Endothelial cell of umbilical vein (primary cell): ENCODE data around the gene ZNF496. TPM values are rescaled to one million over a fixed set of nuclear protein-coding genes. Genes with fewer than 3 reads are reported as not detected.

Experiments
- BruUV-seq: library from RNA; stranded (reverse); fragments of 400-500 nt; replicated peaks from 2 replicates; lab custom pipeline; 2021; lab: Mats Ljungman, UMichigan
- CTCF ChIA-PET: fragments of 300-600, 350-600 bp; sonication (Branson Sonifier 250); formaldehyde crosslinking; loops from one replicate; lab custom pipeline; 2021; ENCODE audit warnings: antibody characterized with exemption, inconsistent platforms; lab: Charles Lee
- POLR2A ChIA-PET: fragments of 300-600, 350-600 bp; sonication (Branson Sonifier 250); formaldehyde crosslinking; loops from one replicate; lab custom pipeline; 2021; ENCODE audit warnings: antibody characterized with exemption, inconsistent platforms; lab: Charles Lee
- DNase-seq: peaks from one replicate; pipeline ENCODE4 v3.0.0-alpha.2; 2011; ENCODE audit warnings: low read depth, low spot score
- FAIRE-seq: peaks from 2 replicates; lab custom pipeline; 2011; peaks lifted over from hg19 to GRCh38; lab: Jason Lieb, UNC
- H2AFZ ChIP-seq: 2 replicates; pipeline ENCODE4 v1.6.0; 2012; ENCODE audit warnings: low read depth, low read length, control low read depth, inconsistent platforms
- H3K27ac ChIP-seq: 2 replicates; pipeline ENCODE4 v1.5.1; 2011; ENCODE audit warnings: low read depth, mild to moderate bottlenecking, control low read depth, low read length, moderate library complexity; ENCODE audit not compliant: insufficient read depth
- H3K27me3 ChIP-seq, 2 experiments: 2 replicates each; pipeline versions ENCODE4 v1.6.0 to v1.6.1; 2011; ENCODE audit warnings: low read length in 2 of 2, mixed read lengths in 1 of 2; ENCODE audit not compliant: control insufficient read depth in 2 of 2, insufficient read depth in 2 of 2
- H3K36me3 ChIP-seq, 2 experiments: 2 replicates in 1 of 2; 3 replicates in 1 of 2; pipeline ENCODE4 v1.5.1; 2011; ENCODE audit warnings: low read length in 2 of 2, mild to moderate bottlenecking in 1 of 2, moderate library complexity in 1 of 2; ENCODE audit not compliant: control insufficient read depth in 2 of 2, insufficient read depth in 2 of 2; ENCODE audit errors: extremely low read depth in 1 of 2
- H3K4me1 ChIP-seq: 3 replicates; pipeline ENCODE4 v1.5.1; 2011; ENCODE audit warnings: mild to moderate bottlenecking, low read length; ENCODE audit not compliant: control insufficient read depth, insufficient read depth; ENCODE audit errors: extremely low read depth
- H3K4me2 ChIP-seq: 2 replicates; pipeline ENCODE4 v1.6.1; 2011; ENCODE audit warnings: low read length, control low read depth, mixed read lengths; ENCODE audit not compliant: insufficient read depth
- H3K4me3 ChIP-seq, 3 experiments: fragments of 200-600 bp in 1 of 3; sonication (generic), shearing (Covaris generic) in 1 of 3; replicated peaks in 1 of 3; 2 replicates each; pipeline ENCODE4 v1.5.1; 2011 to 2016; ENCODE audit warnings: control low read depth in 3 of 3, low read length in 3 of 3, mild to moderate bottlenecking in 2 of 3, inconsistent platforms in 1 of 3, low read depth in 1 of 3, moderate library complexity in 1 of 3; ENCODE audit not compliant: insufficient read depth in 1 of 3
- H3K79me2 ChIP-seq: 2 replicates; pipeline ENCODE4 v1.6.0; 2012; ENCODE audit warnings: low read length, inconsistent platforms; ENCODE audit not compliant: control insufficient read depth, insufficient read depth
- H3K9ac ChIP-seq: replicated peaks from 2 replicates; pipeline ENCODE3; 2011; ENCODE audit warnings: low read length, control low read depth; ENCODE audit not compliant: insufficient read depth; ENCODE audit errors: extremely low read depth
- H3K9me1 ChIP-seq: replicated peaks from 3 replicates; pipeline ENCODE4 v1.6.0; 2011; ENCODE audit warnings: mild to moderate bottlenecking, low read length; ENCODE audit not compliant: control insufficient read depth, insufficient read depth; ENCODE audit errors: extremely low read depth
- H3K9me3 ChIP-seq: replicated peaks from 2 replicates; pipeline ENCODE4 v1.5.1; 2012; ENCODE audit warnings: low read length, inconsistent platforms; ENCODE audit not compliant: control insufficient read depth, insufficient read depth
- H4K20me1 ChIP-seq: replicated peaks from 2 replicates; pipeline ENCODE3; 2011; ENCODE audit warnings: mild to moderate bottlenecking, low read length; ENCODE audit not compliant: control insufficient read depth, insufficient read depth; ENCODE audit errors: extremely low read depth
- EZH2 ChIP-seq: IDR thresholded peaks from 2 replicates; pipeline ENCODE4 v1.6.1; 2012; ENCODE audit warnings: borderline replicate concordance, low read depth, mild to moderate bottlenecking, moderate library complexity, low read length, inconsistent platforms; ENCODE audit not compliant: severe bottlenecking
- FOS ChIP-seq: IDR thresholded peaks from 2 replicates; pipeline ENCODE4 v1.6.1; 2011; ENCODE audit warnings: mild to moderate bottlenecking, low read length, moderate library complexity, borderline replicate concordance; ENCODE audit not compliant: insufficient read depth
- JUN ChIP-seq: IDR thresholded peaks from 2 replicates; pipeline ENCODE4 v1.6.1; 2011; ENCODE audit warnings: borderline replicate concordance, low read depth; ENCODE audit not compliant: insufficient read length, insufficient read depth
- POLR2A ChIP-seq: IDR thresholded peaks from 2 replicates; pipeline ENCODE4 v1.6.1; 2012; ENCODE audit warnings: low read depth, mild to moderate bottlenecking, control low read depth, low read length
- POLR2AphosphoS5 ChIP-seq: IDR thresholded peaks from 2 replicates; pipeline ENCODE4 v1.6.1; 2012; ENCODE audit warnings: low read depth, mild to moderate bottlenecking, control low read depth, low read length, moderate library complexity; ENCODE audit not compliant: insufficient read depth
- dilution Hi-C: fragments of 300-500 bp; cut with MboI; formaldehyde crosslinking; loops from one replicate; pipeline ENCODE4 v1.15.0; 2019; ENCODE audit warnings: low sequenced_read_pairs; ENCODE audit not compliant: extremely low pct_ligation_motif_present
- intact Hi-C: fragments of 100-400 bp; cut with micrococcal nuclease; formaldehyde crosslinking; loops from one replicate; pipeline ENCODE4 v1.10.0; 2022
- polyA plus RNA-seq, 4 experiments: library from polyadenylated mRNA; depleted of rRNA in 3 of 4; stranded (reverse) in 3 of 4; unstranded in 1 of 4; fragments of >200 nt; gene quantifications; 2 replicates each; pipeline versions ENCODE4 v1.2.1 to v1.2.3, GENCODE V29; 2011 to 2012; ENCODE audit warnings: missing spikeins in 1 of 4
- total RNA-seq: library from RNA; stranded (reverse); gene quantifications from 2 replicates; pipeline ENCODE4 v1.2.3, GENCODE V29; 2021
- TF ChIP-seq, protein P1 (sequence below), 2 donors: IDR thresholded peaks; 1 replicate in 1 of 2; 2 replicates in 1 of 2; pipeline ENCODE4 v1.5.1; 2011; ENCODE audit warnings: low read length in 2 of 2, mild to moderate bottlenecking in 2 of 2, moderate library complexity in 2 of 2, control low read depth in 1 of 2, inconsistent platforms in 1 of 2, low read depth in 1 of 2; ENCODE audit not compliant: insufficient read depth in 1 of 2; ENCODE audit errors: extremely low read depth in 1 of 2

The ZNF496 gene
- total and polyA plus RNA-seq, 2 donors (not counting 3 experiments of a cell fraction or from before 2014, with no cell fraction given), result 22.4 to 46.0 TPM

DNA sequence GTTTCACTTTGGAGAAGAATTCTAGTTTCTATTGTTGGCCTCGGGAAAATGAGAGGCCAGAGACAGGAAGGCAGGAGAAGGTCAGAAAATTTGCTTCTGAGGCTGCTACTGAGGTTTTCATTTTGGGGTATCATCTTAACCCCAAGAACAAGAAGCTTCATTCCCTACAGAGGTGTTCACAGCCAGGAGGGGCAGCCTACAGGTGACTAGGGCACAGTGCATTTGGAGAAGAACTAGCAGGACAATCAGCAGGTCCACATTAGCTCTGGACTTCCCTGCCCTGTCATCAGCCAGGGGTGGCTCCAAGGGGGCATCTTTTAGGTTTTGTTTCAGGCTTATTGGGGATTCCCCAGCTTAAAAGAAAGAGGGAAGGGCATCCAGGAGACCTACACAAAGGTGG, 12.1 kb upstream of the ZNF496 start:
- no peak overlapping the region for H3K9ac ChIP-seq
- no peak overlapping the region for H2AFZ ChIP-seq
- no peaks in the 10 kb centered on the region for H3K79me2 ChIP-seq
- H3K9me3 ChIP-seq, result no peaks in the 10 kb centered on the region
- ChIA-PET CTCF (no interaction called here), POLR2A (no interaction called here)
- no peak overlapping the region for H3K27ac ChIP-seq
- BruUV-seq, result no TSS peak
- TF ChIP-seq EZH2 (no peak), JUN (no peak), POLR2AphosphoS5 (no peak), FOS (no peak), POLR2A (no peak)
- TF ChIP-seq, protein P1, sequence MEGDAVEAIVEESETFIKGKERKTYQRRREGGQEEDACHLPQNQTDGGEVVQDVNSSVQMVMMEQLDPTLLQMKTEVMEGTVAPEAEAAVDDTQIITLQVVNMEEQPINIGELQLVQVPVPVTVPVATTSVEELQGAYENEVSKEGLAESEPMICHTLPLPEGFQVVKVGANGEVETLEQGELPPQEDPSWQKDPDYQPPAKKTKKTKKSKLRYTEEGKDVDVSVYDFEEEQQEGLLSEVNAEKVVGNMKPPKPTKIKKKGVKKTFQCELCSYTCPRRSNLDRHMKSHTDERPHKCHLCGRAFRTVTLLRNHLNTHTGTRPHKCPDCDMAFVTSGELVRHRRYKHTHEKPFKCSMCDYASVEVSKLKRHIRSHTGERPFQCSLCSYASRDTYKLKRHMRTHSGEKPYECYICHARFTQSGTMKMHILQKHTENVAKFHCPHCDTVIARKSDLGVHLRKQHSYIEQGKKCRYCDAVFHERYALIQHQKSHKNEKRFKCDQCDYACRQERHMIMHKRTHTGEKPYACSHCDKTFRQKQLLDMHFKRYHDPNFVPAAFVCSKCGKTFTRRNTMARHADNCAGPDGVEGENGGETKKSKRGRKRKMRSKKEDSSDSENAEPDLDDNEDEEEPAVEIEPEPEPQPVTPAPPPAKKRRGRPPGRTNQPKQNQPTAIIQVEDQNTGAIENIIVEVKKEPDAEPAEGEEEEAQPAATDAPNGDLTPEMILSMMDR (IDR thresholded peaks at IDR 0.05; ENCODE audit: extremely low read depth in 1 of 2, insufficient read depth in 1 of 2, low read depth in 1 of 2, low read length in 2 of 2), result no peak
- H4K20me1 ChIP-seq, result no peaks in the 10 kb centered on the region
- no peak overlapping the region for H3K4me2 ChIP-seq
- H3K27me3 ChIP-seq, result peaks cover 0 to 1% of the 10 kb centered on the region in 2 experiments
- no peak for DNase-seq
- intact Hi-C loops, result no loop called here
- no peak overlapping the region for H3K4me3 ChIP-seq
- FAIRE-seq, result no peak
- H3K9me1 ChIP-seq, result no peaks in the 10 kb centered on the region
- no peaks in the 10 kb centered on the region for H3K4me1 ChIP-seq
- dilution Hi-C loops, result no loop called here
- H3K36me3 ChIP-seq, result peaks cover 0 to 5% of the 10 kb centered on the region in 2 experiments
